Epithelial cell of prostate (primary cell): ENCODE measurements around the gene OR5M11.
"Not testable (repeated sequence)": the region's sequence is repeated elsewhere in the genome, so short reads cannot be mapped to it uniquely, and the experiment has no call there.

Experiments used
- DNase-seq: peaks from one replicate; pipeline ENCODE4 v3.0.0-alpha.2; 2011; ENCODE audit warnings: low read depth, low spot score
- H3K27ac ChIP-seq: fragments of 450-650 bp; 2 replicates; pipeline ENCODE4 v1.5.1; 2017; ENCODE audit warnings: mild to moderate bottlenecking

OR5M11 gene

DNA sequence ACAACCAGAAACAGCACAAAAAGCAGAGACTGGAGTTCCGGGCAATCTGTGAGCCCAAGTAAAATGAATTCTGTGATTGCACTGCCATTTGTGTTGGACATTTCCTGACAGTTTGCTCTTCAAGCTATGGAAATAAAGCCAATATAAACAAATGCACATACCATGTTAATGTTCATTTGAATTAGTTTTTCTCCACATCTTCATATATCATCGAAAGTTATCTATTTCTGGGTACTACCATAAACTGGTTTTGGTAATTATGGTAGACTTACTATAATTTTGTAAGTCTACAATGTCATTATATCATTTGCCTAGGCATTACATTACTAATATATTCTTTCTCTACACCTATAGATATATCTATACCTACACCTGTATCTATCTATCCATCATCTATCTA, at the start of gene OR5M11:
OR5M11 (minus strand) TSS at position 101 of the 400 bp plus-strand sequence; CDS start at position 101, 0 bp downstream.
- no peak within 1 kb of the TSS for H3K27ac ChIP-seq
- no peak for DNase-seq

GRCh38 chr11:56592088-56592717, 49.1 kb upstream of the OR5M11 start:
- not testable (repeated sequence) for DNase-seq, H3K27ac ChIP-seq

GRCh38 chr11:56577621-56578020, 34.6 kb upstream of the OR5M11 start, which contains the start of gene OR5M10:
OR5M10 (minus strand) TSS chr11:56577721; CDS start chr11:56577721, 0 bp downstream.
- DNase-seq: no peak
- H3K27ac ChIP-seq: no peak within 1 kb of the TSS

DNA sequence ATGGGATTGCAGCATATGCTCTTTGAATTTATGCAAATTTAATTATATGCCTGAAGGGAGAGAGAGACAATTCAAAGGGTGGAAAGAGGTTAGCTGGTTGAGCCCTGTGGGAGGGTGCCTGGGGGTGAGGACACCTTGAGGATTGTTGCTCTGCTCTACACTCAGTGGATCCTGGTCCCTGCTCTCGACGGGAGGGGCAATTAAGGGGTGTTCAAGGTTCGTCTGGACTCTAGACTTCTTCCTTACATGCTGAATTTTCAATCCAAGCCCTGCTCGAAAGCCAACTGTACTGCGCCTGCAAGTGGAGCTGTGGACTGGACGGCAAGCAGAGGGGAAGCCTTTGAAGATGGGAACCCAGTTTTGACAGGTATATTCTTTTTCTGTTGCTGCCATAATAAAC, 15.5 kb upstream of the OR5M11 start:
- no peak for DNase-seq
- no peak overlapping the region for H3K27ac ChIP-seq

- DNase-seq, H3K27ac ChIP-seq: not testable (repeated sequence)
These were observed 11.6 kb upstream of the OR5M11 start for GRCh38 chr11:56554691-56555090.

DNA sequence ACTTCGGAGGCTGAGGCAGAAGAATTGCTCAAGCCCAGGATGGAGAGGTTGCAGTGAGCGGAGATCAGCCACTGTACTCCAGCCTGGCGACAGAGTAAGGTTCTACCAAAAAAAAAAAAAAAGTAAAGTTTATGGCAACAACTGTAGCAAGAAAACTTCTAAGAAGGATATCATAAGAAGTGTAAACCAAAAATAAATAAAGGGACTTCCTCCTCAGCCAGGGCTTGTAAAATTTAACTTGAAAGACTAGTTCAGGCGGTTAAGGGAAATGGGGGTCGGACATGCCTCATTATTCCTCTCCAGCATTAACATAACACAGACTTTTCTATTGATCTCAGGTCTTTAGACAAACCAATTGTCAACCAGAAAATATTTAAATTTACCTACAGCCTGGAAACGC, 2.5 kb upstream of the OR5M11 start:
- no peak overlapping the region for H3K27ac ChIP-seq
- DNase-seq: no peak

DNA sequence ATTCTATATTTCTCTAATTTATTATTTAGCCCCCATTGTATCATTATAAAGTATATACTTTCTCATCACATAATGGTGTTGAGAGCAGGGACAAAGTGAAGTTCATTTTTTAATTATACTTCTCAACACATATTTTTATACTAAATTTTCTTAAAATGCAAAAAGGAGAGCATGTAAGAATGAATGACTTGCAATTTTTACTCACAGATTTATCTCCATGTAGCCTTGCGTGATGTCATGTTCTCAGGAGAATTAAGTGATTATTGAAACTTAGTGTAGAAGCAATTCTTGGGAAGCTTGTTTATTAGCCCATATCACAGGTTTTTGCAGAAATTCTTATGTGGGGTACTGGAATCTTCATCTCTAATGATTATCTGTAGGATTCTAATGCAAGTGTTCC, 682 bp upstream of the OR5M11 start:
- no peak overlapping the region for H3K27ac ChIP-seq
- no peak for DNase-seq

DNA sequence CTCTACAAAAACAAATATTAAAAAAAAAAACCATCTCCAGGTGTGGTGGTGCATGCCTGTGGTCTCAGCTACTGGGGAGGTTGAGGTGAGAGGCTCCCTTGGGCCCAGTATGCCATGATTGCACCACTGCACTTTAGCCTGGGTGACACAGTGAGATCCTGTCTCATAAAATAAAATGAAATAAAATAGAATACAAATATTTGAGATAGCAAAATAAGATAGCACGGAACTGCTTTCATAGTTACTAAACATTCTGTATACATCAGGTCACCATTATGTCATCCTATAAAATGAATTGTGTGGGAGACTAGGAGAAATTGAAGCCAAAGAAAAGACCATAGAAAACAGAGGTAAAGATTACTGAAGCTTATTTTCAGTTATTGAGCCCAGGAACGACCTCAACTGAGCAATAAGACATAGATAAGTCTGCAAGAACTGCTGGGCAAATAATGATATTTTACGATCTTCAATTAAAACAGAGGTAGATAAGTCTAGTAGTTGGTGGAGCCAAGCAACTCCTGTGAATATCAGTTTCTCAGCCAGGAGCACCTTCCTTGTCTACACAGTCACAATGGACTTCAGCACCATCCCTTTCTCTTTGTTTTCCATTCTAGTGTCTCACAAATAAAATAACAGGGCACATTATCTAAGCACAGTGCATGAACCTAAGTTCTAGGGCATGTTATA, 9.9 kb downstream of the OR5M11 start:
- DNase-seq: no peak
- H3K27ac ChIP-seq: no peak overlapping the region

- no peak overlapping the region for H3K27ac ChIP-seq
- no peak for DNase-seq
These were observed 11.2 kb downstream of the OR5M11 start for GRCh38 chr11:56531856-56532255.

DNA sequence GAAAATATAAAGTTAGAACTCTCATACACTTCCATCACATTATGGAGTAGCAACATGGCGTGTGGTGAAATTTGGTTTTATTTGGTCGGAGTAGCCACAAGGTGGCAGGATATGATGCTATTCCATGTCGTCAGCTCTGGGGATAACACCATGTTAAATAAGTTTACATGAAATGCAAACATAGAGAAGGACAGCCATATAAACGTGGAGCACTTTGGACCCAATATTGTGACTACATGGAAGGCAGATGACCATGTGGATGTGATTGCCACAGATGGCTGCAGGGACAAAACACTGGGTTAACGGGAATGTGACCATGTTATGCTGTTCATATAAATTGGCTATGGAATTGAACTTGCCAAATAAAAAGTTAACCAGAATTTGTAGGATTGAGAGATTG, 21.0 kb downstream of the OR5M11 start:
- DNase-seq: no peak
- H3K27ac ChIP-seq: no peak overlapping the region

DNA sequence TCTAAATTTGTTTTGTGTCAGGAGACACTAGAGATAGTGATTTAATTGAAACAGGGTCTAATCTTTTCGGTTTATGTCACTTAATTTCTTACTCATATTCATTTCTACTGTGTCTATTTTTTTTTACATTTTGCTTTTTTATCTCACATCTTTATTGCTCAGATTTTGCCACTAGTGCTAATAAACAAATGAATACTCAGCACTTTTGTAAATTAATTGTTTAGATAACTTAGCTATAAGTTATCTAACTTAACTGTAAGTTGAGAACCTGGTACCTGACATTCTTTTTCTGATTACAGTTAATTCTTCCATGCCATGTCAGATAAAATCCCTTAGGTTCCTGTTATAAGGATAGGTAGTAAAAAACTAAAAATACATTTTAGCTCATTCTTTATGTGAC, 29.8 kb downstream of the OR5M11 start:
- no peak for DNase-seq
- no peak overlapping the region for H3K27ac ChIP-seq

- H3K27ac ChIP-seq: no peak overlapping the region
- DNase-seq: peak; percentile 0
These were observed 33.6 kb downstream of the OR5M11 start for GRCh38 chr11:56509439-56509838.

DNA sequence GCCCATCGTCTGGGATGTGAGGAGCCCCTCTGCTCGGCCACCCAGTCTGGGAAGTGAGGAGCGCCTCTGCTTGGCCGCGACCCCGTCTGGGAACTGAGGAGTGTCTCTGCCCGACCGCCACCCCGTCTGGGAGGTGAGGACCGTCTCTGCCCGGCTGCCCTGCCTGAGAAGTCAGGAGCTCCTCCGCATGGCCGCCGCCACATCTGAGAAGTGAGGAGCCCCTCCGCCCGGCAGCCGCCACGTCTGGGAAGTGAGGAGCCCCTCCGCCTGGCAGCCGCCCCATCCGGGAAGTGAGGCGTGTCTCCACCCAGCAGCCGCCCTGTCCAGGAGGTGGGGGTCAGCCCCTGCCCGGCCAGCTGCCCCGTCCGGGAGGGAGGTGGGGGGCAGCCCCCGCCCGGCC, 46.0 kb downstream of the OR5M11 start:
- no peak overlapping the region for H3K27ac ChIP-seq
- no peak for DNase-seq

- no peak for DNase-seq
- no peak overlapping the region for H3K27ac ChIP-seq
These were observed 47.9 kb downstream of the OR5M11 start for GRCh38 chr11:56495117-56495516.
